HepG2 (cell line): ENCODE data around the gene GABBR2. TPM values are rescaled to one million over a fixed set of nuclear protein-coding genes. Genes with fewer than 3 reads are reported as not detected.

ENCODE experiments used
- ATF4 ChIP-seq, 2 experiments: fragments of 450-650 bp in 1 of 2; sonication (generic) in 1 of 2; formaldehyde crosslinking; IDR thresholded peaks; 2 replicates each; pipeline versions ENCODE4 v1.5.0 to v1.8.0; 2020 to 2022; ENCODE audit warnings: mild to moderate bottlenecking in 1 of 2, missing genetic modification reagents in 1 of 2
- IKZF1 ChIP-seq: fragments of 450-650 bp; IDR thresholded peaks from 2 replicates; pipeline ENCODE4 v1.7.1; 2016
- MLLT10 ChIP-seq: sonication (generic); formaldehyde crosslinking; IDR thresholded peaks from 2 replicates; pipeline ENCODE4 v1.4.0; 2020; ENCODE audit warnings: missing genetic modification reagents
- MTF2 ChIP-seq: sonication (generic); formaldehyde crosslinking; IDR thresholded peaks from 2 replicates; pipeline ENCODE4 v1.5.0; 2020; ENCODE audit warnings: missing genetic modification reagents, borderline replicate concordance
- NONO ChIP-seq, 2 experiments: fragments of 450-650 bp in 1 of 2; sonication (generic) in 1 of 2; formaldehyde crosslinking in 1 of 2; IDR thresholded peaks in 1 of 2; conservative IDR thresholded peaks in 1 of 2; 2 replicates each; pipeline versions ENCODE4 v1.6.1 to v1.8.0; 2017 to 2022; ENCODE audit warnings: mild to moderate bottlenecking in 1 of 2, missing genetic modification reagents in 1 of 2, moderate library complexity in 1 of 2
- PLSCR1 ChIP-seq: sonication (generic); formaldehyde crosslinking; IDR thresholded peaks from 2 replicates; pipeline ENCODE4 v1.5.0; 2020; ENCODE audit warnings: missing genetic modification reagents, mild to moderate bottlenecking, borderline replicate concordance
- PRDM4 ChIP-seq: sonication (generic); formaldehyde crosslinking; IDR thresholded peaks from 2 replicates; pipeline ENCODE4 v1.9.0; 2021; ENCODE audit warnings: missing genetic modification reagents, borderline replicate concordance
- RFX1 ChIP-seq: fragments of 450-650 bp; IDR thresholded peaks from 2 replicates; pipeline ENCODE4 v1.6.1; 2017
- SKI ChIP-seq: fragments of 450-650 bp; IDR thresholded peaks from one replicate; pipeline ENCODE4 v1.6.1; 2018; ENCODE audit warnings: mild to moderate bottlenecking; ENCODE audit not compliant: partially characterized antibody
- TERF1 ChIP-seq: sonication (generic); formaldehyde crosslinking; IDR thresholded peaks from 2 replicates; pipeline ENCODE4 v1.8.0; 2022; ENCODE audit warnings: mild to moderate bottlenecking, missing genetic modification reagents, moderate library complexity
- ZBTB20 ChIP-seq: sonication (generic); formaldehyde crosslinking; IDR thresholded peaks from 2 replicates; pipeline ENCODE4 v1.8.1; 2023; ENCODE audit warnings: missing genetic modification reagents, low read depth, mild to moderate bottlenecking, borderline replicate concordance
- ZBTB46 ChIP-seq: sonication (generic); formaldehyde crosslinking; IDR thresholded peaks from 2 replicates; pipeline ENCODE4 v1.4.0; 2020; ENCODE audit warnings: mild to moderate bottlenecking, missing genetic modification reagents, borderline replicate concordance
- ZC3H4 ChIP-seq: sonication (generic); formaldehyde crosslinking; IDR thresholded peaks from 2 replicates; pipeline ENCODE4 v1.4.0; 2020; ENCODE audit warnings: missing genetic modification reagents, borderline replicate concordance
- ZNF20 ChIP-seq: sonication (generic); formaldehyde crosslinking; IDR thresholded peaks from 2 replicates; pipeline ENCODE4 v1.4.0; 2020; ENCODE audit warnings: mild to moderate bottlenecking, moderate library complexity, missing genetic modification reagents
- ZNF343 ChIP-seq: sonication (generic); formaldehyde crosslinking; IDR thresholded peaks from 2 replicates; pipeline ENCODE4 v1.4.0; 2020; ENCODE audit warnings: mild to moderate bottlenecking, missing genetic modification reagents
- ZNF782 ChIP-seq: sonication (generic); formaldehyde crosslinking; IDR thresholded peaks from 2 replicates; pipeline ENCODE4 v1.4.0; 2020; ENCODE audit warnings: missing genetic modification reagents, mild to moderate bottlenecking, borderline replicate concordance
- polyA plus RNA-seq, 8 experiments: library from polyadenylated mRNA; depleted of rRNA in 3 of 8; stranded (reverse) in 7 of 8; unstranded in 1 of 8; fragments of >200 nt; fragmentation: Illumina TruSeq in 4 of 8; extraction: Trizol in 4 of 8; gene quantifications; 2 replicates each; pipeline versions ENCODE4 v1.2.1 to v1.2.3, GENCODE V29; 2011 to 2016; ENCODE audit warnings: low read depth in 4 of 8, missing spikeins in 1 of 8, mixed read lengths in 1 of 8; ENCODE audit not compliant: insufficient read depth in 1 of 8
- total RNA-seq, 5 experiments: library from RNA; depleted of rRNA; stranded (reverse); fragments of >200 nt; fragmentation: Illumina TruSeq; extraction: Trizol; gene quantifications; 2 replicates each; pipeline ENCODE4 v1.2.3, GENCODE V29; 2016; ENCODE audit warnings: low read depth in 1 of 5

Gene GABBR2
- total and polyA plus RNA-seq, 2 of the 13 experiments (the other 11 are each of a cell fraction or from before 2014, with no cell fraction given): 0.02 TPM; not detected in 1

- TF ChIP-seq ZBTB20 (CRISPR knock-in tag) (no peak), PRDM4 (no peak), RFX1 (no peak), ATF4 (CRISPR knock-in tag; IDR thresholded peaks at IDR 0.05) (no peak), ZNF343 (CRISPR knock-in tag) (no peak), ZBTB46 (CRISPR knock-in tag) (no peak), ZNF20 (CRISPR knock-in tag) (no peak), TERF1 (CRISPR knock-in tag) (no peak), NONO (IDR thresholded peaks at IDR 0.05) (no peak), NONO (CRISPR knock-in tag; conservative IDR thresholded peaks at IDR 0.05) (peak; percentile 50), ZNF782 (CRISPR knock-in tag) (0 out of 2 replicates have a peak, but pooled peaks have one; percentile 41), IKZF1 (no peak), ZC3H4 (CRISPR knock-in tag) (0 out of 2 replicates have a peak, but pooled peaks have one; percentile 51), MLLT10 (no peak), MTF2 (CRISPR knock-in tag) (no peak; the same call in 1 of the 2 replicates), SKI (peak; percentile 46), PLSCR1 (CRISPR knock-in tag) (no peak)
Measured at GRCh38 chr9:98255578-98256296, 453.0 kb downstream of the GABBR2 start, which contains the start of gene TBC1D2 (continued).
